B cell (primary cell): ENCODE results near the gene TDRD12. TPM values are rescaled to one million over a fixed set of nuclear protein-coding genes. Genes with fewer than 3 reads are reported as not detected.

Experiments
- ATAC-seq: fragments of 200-7000 bp; cut with Tn5 transposase; one replicate; pipeline ENCODE4 v1.10.0; 2021; ENCODE audit warnings: low read depth, mild to moderate bottlenecking, moderate number of reproducible peaks, moderate library complexity
- CTCF ChIA-PET: fragments of 350-600 bp; sonication (Branson Sonifier 250); formaldehyde crosslinking; loops from one replicate; lab custom pipeline; 2021; ENCODE audit warnings: antibody characterized with exemption, inconsistent platforms; lab: Charles Lee
- POLR2A ChIA-PET: fragments of 350-600 bp; sonication (Branson Sonifier 250); formaldehyde crosslinking; loops from one replicate; lab custom pipeline; 2021; ENCODE audit warnings: antibody characterized with exemption; lab: Charles Lee
- DNase-seq: peaks from one replicate; pipeline ENCODE4 v3.0.0; 2013
- H2AFZ ChIP-seq: 2 replicates; pipeline ENCODE4 v1.6.1; 2012; ENCODE audit warnings: mild to moderate bottlenecking, low read depth, low read length; ENCODE audit not compliant: insufficient read depth, poor library complexity, severe bottlenecking
- H3K27ac ChIP-seq, 2 donors: 1 replicate in 1 of 2; 2 replicates in 1 of 2; pipeline ENCODE4 v1.5.1; 2012 to 2013; ENCODE audit warnings: low read length in 2 of 2, mild to moderate bottlenecking in 2 of 2, moderate library complexity in 1 of 2
- H3K27me3 ChIP-seq, 4 experiments: fragments of 200-600 bp in 1 of 4; sonication (generic) in 1 of 4; replicated peaks in 1 of 4; 1 replicate in 2 of 4; 2 replicates in 2 of 4; pipeline versions ENCODE4 v1.6.1 to v1.7.0; 2013 to 2016; ENCODE audit warnings: low read length in 3 of 4, mild to moderate bottlenecking in 2 of 4, mixed read lengths in 1 of 4, moderate library complexity in 1 of 4; ENCODE audit not compliant: insufficient read depth in 4 of 4, control insufficient read depth in 3 of 4; ENCODE audit errors: control extremely low read depth in 1 of 4
- H3K36me3 ChIP-seq, 2 experiments: replicated peaks in 1 of 2; 1 replicate in 1 of 2; 2 replicates in 1 of 2; pipeline versions ENCODE4 v1.6.1 to v1.7.1; 2013; ENCODE audit warnings: low read length in 1 of 2; ENCODE audit not compliant: insufficient read depth in 2 of 2, control insufficient read depth in 1 of 2; ENCODE audit errors: control extremely low read depth in 1 of 2, extremely low read depth in 1 of 2
- H3K4me1 ChIP-seq, 2 donors: fragments of 200-600 bp in 1 of 2; sonication (generic) in 1 of 2; 1 replicate in 1 of 2; 2 replicates in 1 of 2; pipeline versions ENCODE4 v1.5.1 to v1.6.1; 2013 to 2017; ENCODE audit warnings: low read length in 2 of 2; ENCODE audit not compliant: control insufficient read depth in 2 of 2, insufficient read depth in 2 of 2
- H3K4me2 ChIP-seq: replicated peaks from 2 replicates; pipeline ENCODE3; 2012; ENCODE audit warnings: mild to moderate bottlenecking, low read depth, low read length; ENCODE audit not compliant: poor library complexity, severe bottlenecking
- H3K4me3 ChIP-seq, 5 experiments: fragments of 200-600 bp in 1 of 5; sonication (generic) in 1 of 5; 1 replicate in 3 of 5; 2 replicates in 2 of 5; pipeline versions ENCODE4 v1.5.1 to v1.7.0; 2011 to 2016; ENCODE audit warnings: low read length in 4 of 5, mild to moderate bottlenecking in 4 of 5, low read depth in 2 of 5, control low read depth in 1 of 5, moderate library complexity in 1 of 5; ENCODE audit not compliant: insufficient read depth in 1 of 5; ENCODE audit errors: control extremely low read depth in 1 of 5, extremely low read depth in 1 of 5
- H3K79me2 ChIP-seq: fragments of 200-600 bp; sonication (generic); one replicate; pipeline ENCODE4 v1.6.0; 2016; ENCODE audit warnings: low read length; ENCODE audit not compliant: control insufficient read depth, insufficient read depth
- H3K9ac ChIP-seq: fragments of 200-600 bp; sonication (generic); 2 replicates; pipeline ENCODE4 v1.6.1; 2017; ENCODE audit warnings: mild to moderate bottlenecking, low read length, moderate library complexity
- H3K9me3 ChIP-seq, 3 donors: one replicate each; pipeline versions ENCODE4 v1.6.1 to v1.7.1; 2013; ENCODE audit warnings: low read length in 2 of 3; ENCODE audit not compliant: control insufficient read depth in 2 of 3, insufficient read depth in 1 of 3; ENCODE audit errors: control extremely low read depth in 1 of 3
- H4K20me1 ChIP-seq: 2 replicates; pipeline ENCODE4 v1.6.0; 2012; ENCODE audit warnings: mild to moderate bottlenecking, low read length; ENCODE audit not compliant: insufficient read depth, control insufficient read depth, poor library complexity, severe bottlenecking
- H3K27ac Mint-ChIP-seq: one replicate; pipeline ENCODE4 v1.8.0; 2021; ENCODE audit warnings: mixed read lengths
- H3K27me3 Mint-ChIP-seq: one replicate; pipeline ENCODE4 v1.8.0; 2021; ENCODE audit warnings: mixed read lengths
- H3K4me1 Mint-ChIP-seq: one replicate; pipeline ENCODE4 v1.8.0; 2021; ENCODE audit warnings: mixed read lengths
- H3K4me3 Mint-ChIP-seq: one replicate; pipeline ENCODE4 v1.8.0; 2021; ENCODE audit warnings: mixed read lengths
- H3K9me3 Mint-ChIP-seq: one replicate; pipeline ENCODE4 v1.8.0; 2022; ENCODE audit warnings: mixed read lengths; ENCODE audit not compliant: insufficient read depth
- EZH2 ChIP-seq: IDR thresholded peaks from 2 replicates; pipeline ENCODE4 v1.6.1; 2012; ENCODE audit warnings: borderline replicate concordance, low read depth, mild to moderate bottlenecking, moderate library complexity, low read length; ENCODE audit not compliant: insufficient read depth, poor library complexity, severe bottlenecking
- WGBS: methylation state at CpG from one replicate; pipeline ENCODE4 v1.1.5; 2013; ENCODE audit warnings: missing lambda C conversion rate; ENCODE audit not compliant: insufficient coverage; 5-methylcytosine and 5-hydroxymethylcytosine counted together
- intact Hi-C: fragments of 100-400 bp; cut with micrococcal nuclease; formaldehyde crosslinking; loops from one replicate; pipeline ENCODE4 v1.10.0; 2022
- polyA plus RNA-seq: library from polyadenylated mRNA; depleted of rRNA; stranded (reverse); fragments of >200 nt; gene quantifications from 2 replicates; pipeline ENCODE4 v1.2.3, GENCODE V29; 2012
- total RNA-seq, 2 donors: library from RNA; stranded (reverse); fragments of 120-200 nt in 1 of 2; gene quantifications; 1 replicate in 1 of 2; 2 replicates in 1 of 2; pipeline versions ENCODE4 v1.2.3 to v1.2.4, GENCODE V29; 2013 to 2022
- TF ChIP-seq, protein P1 (sequence below): fragments of 200-600 bp; IDR thresholded peaks from one replicate; pipeline ENCODE4 v1.8.0; 2022; ENCODE audit warnings: antibody characterized with exemption, mild to moderate bottlenecking

The TDRD12 gene
- total and polyA plus RNA-seq, 2 donors (not counting 1 experiment from before 2014, with no cell fraction given) = 0.30 to 1.1 TPM

DNA sequence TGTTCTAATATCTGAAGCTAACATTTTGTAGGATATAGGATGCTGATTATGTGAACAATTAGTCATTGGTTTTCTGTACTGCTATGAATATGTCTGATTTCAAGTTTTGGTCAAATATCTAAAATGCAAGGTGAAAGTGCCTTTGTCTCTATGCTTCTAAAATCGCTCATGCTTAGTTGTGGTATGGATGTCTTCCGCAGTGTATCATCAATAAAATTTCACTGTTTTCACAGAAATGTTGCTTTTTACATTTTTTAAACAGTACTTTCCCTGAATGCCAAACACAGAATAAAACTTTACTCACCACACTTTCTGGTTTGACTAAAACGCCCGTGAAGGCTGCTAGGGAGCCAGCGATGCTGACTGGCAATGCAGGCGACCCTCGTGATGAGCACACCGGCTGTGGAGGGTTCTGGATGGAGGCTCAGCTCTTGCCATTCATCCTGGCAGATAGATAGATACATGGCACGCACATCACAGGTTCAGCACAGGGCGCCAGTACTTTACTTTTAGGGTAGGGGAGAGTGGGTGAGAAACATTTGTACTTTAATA is 109.9 kb downstream of the TDRD12 start:
- no peaks in the 10 kb centered on the region for H3K79me2 ChIP-seq
- H3K4me1 Mint-ChIP-seq = no peaks in the 10 kb centered on the region
- no peaks in the 10 kb centered on the region for H3K27me3 ChIP-seq
- DNase-seq = no peak
- no peak overlapping the region for H3K4me2 ChIP-seq
- no peaks in the 10 kb centered on the region for H3K9me3 Mint-ChIP-seq
- no peak overlapping the region for H3K9ac ChIP-seq
- H3K4me3 Mint-ChIP-seq = no peak overlapping the region
- no peak for ATAC-seq
- 95% methylated on average over 6 of the region's 10 CpGs for WGBS
- no peak overlapping the region for H3K4me3 ChIP-seq
- no peaks in the 10 kb centered on the region for H3K36me3 ChIP-seq
- no peak overlapping the region for H3K27ac ChIP-seq
- ChIA-PET POLR2A (no interaction called here), CTCF (interaction anchor here (0.6 kb wide), 1 partner anchor 96 kb away, joined by 3 read pairs; no protein-coding TSS in a partner anchor)
- H3K27ac Mint-ChIP-seq = no peak overlapping the region
- intact Hi-C loops = no loop called here
- H3K9me3 ChIP-seq = peaks cover 0 to under 1% (median 0%) of the 10 kb centered on the region in 3 donors
- H4K20me1 ChIP-seq = no peaks in the 10 kb centered on the region
- H3K27me3 Mint-ChIP-seq = peaks cover 9% of the 10 kb centered on the region
- TF ChIP-seq, protein P1, sequence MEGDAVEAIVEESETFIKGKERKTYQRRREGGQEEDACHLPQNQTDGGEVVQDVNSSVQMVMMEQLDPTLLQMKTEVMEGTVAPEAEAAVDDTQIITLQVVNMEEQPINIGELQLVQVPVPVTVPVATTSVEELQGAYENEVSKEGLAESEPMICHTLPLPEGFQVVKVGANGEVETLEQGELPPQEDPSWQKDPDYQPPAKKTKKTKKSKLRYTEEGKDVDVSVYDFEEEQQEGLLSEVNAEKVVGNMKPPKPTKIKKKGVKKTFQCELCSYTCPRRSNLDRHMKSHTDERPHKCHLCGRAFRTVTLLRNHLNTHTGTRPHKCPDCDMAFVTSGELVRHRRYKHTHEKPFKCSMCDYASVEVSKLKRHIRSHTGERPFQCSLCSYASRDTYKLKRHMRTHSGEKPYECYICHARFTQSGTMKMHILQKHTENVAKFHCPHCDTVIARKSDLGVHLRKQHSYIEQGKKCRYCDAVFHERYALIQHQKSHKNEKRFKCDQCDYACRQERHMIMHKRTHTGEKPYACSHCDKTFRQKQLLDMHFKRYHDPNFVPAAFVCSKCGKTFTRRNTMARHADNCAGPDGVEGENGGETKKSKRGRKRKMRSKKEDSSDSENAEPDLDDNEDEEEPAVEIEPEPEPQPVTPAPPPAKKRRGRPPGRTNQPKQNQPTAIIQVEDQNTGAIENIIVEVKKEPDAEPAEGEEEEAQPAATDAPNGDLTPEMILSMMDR = no peak
- no peak for TF ChIP-seq EZH2
- no peak overlapping the region for H2AFZ ChIP-seq
- H3K4me1 ChIP-seq = no peaks in the 10 kb centered on the region

DNA sequence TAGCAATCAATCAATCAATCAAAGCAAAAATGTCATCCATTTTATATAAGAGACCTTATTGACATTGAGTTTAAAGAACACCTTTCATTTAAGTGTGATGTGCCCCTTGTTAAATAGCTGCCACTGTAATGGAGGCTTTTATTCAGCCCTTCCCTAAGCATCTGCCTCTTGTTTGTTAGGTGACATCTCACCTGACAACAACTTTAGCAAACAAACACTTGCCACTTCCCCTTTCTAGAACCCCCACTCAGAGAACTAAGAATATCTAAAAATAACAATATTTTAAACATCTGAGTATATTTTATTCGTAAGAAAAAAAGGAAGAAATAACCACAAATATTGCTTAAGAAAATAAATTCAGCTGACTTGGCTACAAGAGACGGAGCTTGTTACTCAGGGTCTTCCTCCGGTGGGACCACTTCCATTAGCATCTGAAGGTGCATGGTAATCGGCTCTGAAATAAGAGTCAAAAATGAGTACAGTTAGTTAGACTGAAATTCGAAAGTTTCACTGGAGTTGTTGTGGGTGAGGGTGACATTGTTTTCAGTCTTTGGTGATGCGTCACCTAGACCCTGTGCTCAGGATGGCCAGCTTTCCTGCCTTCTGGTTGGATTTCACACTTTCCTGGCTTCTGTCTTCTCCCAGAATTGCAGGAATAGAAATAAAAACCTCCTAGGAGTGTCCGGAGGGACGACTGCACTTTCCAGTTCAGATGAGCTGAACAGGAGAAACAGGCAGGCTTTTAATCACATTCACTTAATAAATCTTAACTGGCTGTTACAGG is 110.9 kb downstream of the TDRD12 start:
- ChIA-PET CTCF (no interaction called here), POLR2A (no interaction called here)
- Histone ChIP-seq H3K9ac (no peak overlapping the region), H2AFZ (no peak overlapping the region), H3K36me3 (no peaks in the 10 kb centered on the region), H3K79me2 (no peaks in the 10 kb centered on the region), H3K27ac (no peak overlapping the region), H4K20me1 (no peaks in the 10 kb centered on the region), H3K9me3 (no peaks in the 10 kb centered on the region), H3K27me3 (no peaks in the 10 kb centered on the region), H3K4me3 (no peak overlapping the region), H3K4me1 (no peaks in the 10 kb centered on the region), H3K4me2 (no peak overlapping the region)
- TF ChIP-seq, protein P1 = no peak
- no peak for TF ChIP-seq EZH2
- intact Hi-C loops = no loop called here
- H3K27me3 Mint-ChIP-seq = no peaks in the 10 kb centered on the region
- 89% methylated on average over 6 of the region's 8 CpGs for WGBS
- no peaks in the 10 kb centered on the region for H3K4me1 Mint-ChIP-seq
- DNase-seq (no peak), ATAC-seq (no peak)
- no peak overlapping the region for H3K27ac Mint-ChIP-seq
- H3K4me3 Mint-ChIP-seq = no peak overlapping the region
- no peaks in the 10 kb centered on the region for H3K9me3 Mint-ChIP-seq
